Tongue (tissue), 3 donors: ENCODE data around the gene ROR2. TPM values are rescaled to one million over a fixed set of nuclear protein-coding genes. Genes with fewer than 3 reads are reported as not detected.

Experiments used
- DNase-seq: peaks from one replicate; pipeline ENCODE4 v3.0.0-alpha.2; 2015
- small RNA-seq: library from RNA; depleted of rRNA; stranded (forward); fragments of <200 nt; gene quantifications from one replicate; pipeline ENCODE3, GENCODE V24; 2014; ENCODE audit warnings: low replicate concordance
- total RNA-seq: library from RNA; depleted of rRNA; stranded (reverse); fragments of >200 nt; gene quantifications from one replicate; pipeline ENCODE4 v1.2.3, GENCODE V29; 2014

Gene ROR2
- total RNA-seq, 1 donor from 2014 or later, result 14.0 TPM

DNA sequence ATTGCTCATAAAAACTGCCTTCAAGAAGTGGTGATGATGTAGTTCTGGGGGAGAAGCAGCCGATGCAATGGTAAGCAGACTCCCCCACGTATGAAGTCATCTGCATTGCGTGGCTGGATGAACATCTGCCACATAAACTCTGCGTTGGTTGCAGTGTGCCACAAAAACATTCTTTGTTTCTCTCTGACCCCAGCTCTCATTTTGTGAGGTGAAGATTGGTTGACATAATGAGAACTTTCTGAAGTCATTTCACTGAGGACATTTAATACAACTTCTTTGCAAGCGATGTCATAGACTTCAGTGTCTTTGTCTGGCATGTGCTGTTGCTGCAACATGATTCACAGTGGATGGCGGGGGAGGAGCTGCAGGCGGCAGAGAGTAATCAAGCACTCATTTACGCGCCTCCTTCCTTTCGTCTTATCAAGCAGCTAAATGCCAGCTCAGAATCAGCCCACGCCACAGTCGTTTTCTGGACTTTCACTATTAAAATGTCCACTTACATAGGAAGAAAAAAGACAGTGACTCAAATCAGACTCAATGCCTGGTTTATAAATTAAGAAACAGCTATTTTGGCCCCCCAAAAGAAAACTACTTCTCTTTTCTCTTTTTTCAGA lies 434.8 kb downstream of the ROR2 start:
- DNase-seq, result peak; percentile 48

Small RNA genes within 50 kb of the gene (small RNA-seq; reads per million reads assigned to genes)
- gene MIR3910-1, result not detected

Other genes starting within 250 kb of the ROR2 start
- gene SPTLC1, start 165.2 kb upstream of the ROR2 start, total RNA-seq, result 91.9 TPM